Stimulated activated CD4-positive, alpha-beta T cell treated with anti-CD3 and anti-CD28 coated beads, Interleukin-15, amount 100 ng/mL, for 1 hour (primary cell): ENCODE data around the gene PRSS27.

Experiments used
- DNase-seq, 2 donors: peaks; one replicate each; pipeline ENCODE4 v3.0.0-alpha.2; 2020; ENCODE audit warnings: low read depth in 1 of 2, low spot score in 1 of 2

Gene PRSS27

DNA sequence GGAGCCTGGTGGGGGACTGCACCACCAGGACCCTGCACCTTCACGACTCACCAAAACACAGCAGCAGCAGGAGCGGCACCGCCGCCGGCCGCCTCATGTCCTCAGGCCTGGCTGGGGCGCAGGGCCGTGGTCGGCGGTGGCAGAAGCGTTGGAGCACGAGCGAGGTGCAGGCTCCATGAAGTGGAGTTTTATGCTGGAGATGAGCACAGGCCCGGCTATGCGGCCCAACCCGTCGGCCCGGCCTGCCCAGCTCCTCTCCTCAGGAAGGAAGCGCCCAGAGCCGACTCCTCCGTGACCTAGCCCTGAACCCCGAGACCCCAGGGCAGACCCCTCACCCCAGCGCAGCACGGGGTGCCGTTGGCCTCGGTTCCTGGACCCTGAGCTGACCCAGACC is at the start of gene PRSS27:
TSS of gene PRSS27 (minus strand) at position 161 of the 394 bp plus-strand sequence. CDS start at position 97, 64 bp downstream.
- no peak for DNase-seq

DNA sequence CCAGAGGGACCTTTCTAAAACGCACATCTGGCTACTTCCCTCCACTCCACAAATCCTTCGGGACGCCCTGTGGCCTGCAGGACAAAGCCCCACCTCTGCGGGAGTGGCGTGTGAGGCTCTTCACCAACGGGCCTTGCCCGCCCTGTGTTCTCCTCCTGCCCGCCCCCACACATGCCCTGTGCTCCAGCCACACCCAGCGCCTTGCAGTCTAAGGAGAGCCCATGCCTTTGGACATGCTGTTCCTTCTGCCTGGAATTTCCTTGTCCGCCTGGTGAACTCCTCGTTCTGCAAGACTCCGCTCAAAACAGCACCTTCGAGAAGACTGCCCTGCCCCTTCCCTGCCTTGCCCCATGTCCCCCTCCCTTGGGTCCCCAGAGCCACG is 49.6 kb upstream of the PRSS27 start:
- DNase-seq: no peak

DNA sequence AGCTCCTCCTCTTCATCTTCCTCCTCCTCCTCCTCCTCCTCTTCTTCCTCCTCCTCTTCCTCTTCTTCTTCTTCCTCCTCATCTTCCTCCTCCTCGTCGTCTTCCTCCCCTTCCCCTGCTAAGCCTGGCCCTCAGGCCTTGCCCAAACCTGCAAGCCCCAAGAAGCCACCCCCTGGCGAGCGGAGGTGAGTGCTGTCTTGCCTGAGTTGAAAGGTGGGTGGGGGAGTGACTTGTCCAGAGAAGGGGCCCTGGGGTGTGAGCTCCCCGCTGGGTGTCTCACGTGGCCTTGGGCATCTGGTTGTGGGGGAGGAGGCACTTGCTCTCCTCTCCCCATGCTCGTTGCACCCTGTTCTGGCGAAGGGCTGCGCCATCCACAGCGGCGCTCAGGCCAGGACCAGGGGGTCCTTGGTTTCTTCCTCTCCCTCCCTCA is 49.1 kb upstream of the PRSS27 start:
- no peak for DNase-seq

DNA sequence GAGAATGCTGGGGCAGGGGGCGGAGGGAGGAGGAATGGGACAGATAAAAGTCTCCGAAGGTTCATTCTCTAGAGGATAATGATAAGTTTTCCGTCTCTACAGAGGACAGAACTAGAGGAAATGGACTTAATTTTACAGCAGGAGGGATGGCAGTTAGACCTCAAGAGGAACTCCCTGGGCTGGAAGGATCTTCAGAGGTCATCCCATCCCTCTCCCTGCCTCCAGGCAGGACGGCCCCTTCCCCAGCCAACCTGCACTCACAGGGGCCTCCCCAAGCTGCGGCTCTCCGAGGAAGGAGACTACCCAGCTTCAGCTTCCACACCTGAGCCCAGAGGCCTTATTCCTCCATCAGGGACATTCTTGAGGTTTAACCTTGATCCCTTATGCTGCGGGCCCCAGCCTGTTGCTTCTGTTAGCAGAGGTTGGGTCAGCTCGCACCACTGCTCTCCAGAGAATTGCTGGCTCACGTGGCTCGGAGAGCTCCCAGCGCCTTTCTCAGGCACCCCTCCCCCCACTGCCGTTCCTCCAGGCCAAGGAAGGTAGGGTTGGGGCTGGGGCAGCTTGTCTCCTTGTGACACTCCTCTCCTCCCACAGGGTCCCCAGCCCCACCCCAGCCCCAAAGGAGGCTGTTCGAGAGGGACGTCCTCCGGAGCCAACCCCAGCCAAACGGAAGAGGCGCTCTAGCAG is 48.5 kb upstream of the PRSS27 start:
- DNase-seq: no peak

DNA sequence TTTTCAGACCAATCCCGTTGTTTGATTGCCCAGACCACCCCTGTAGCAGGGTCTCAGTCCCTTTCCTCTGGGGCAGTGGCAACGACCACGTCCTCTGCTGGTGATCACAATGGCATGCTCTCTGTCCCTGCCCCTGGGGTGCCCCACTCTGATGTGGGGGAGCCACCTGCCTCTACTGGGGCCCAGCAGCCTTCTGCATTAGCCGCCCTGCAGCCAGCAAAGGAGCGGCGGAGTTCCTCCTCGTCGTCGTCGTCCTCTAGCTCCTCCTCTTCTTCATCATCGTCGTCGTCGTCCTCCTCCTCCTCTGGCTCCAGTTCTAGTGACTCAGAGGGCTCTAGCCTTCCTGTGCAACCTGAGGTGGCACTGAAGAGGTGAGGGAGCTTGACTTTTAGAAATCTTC is 47.9 kb upstream of the PRSS27 start:
- no peak for DNase-seq

DNA sequence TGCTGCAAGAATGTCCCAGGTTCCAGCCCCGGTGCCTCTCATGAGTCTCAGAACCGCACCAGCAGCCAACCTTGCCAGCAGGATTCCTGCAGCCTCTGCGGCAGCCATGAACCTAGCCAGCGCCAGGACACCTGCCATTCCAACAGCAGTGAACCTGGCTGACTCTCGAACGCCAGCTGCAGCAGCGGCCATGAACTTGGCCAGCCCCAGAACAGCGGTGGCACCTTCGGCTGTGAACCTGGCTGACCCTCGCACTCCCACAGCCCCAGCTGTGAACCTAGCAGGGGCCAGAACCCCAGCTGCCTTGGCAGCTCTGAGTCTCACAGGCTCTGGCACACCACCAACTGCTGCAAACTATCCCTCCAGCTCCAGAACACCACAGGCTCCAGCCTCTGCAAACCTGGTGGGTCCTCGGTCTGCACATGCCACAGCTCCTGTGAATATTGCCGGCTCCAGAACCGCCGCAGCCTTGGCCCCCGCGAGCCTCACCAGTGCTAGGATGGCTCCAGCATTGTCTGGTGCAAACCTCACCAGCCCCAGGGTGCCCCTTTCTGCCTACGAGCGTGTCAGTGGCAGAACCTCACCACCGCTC is 47.2 kb upstream of the PRSS27 start:
- no peak for DNase-seq

DNA sequence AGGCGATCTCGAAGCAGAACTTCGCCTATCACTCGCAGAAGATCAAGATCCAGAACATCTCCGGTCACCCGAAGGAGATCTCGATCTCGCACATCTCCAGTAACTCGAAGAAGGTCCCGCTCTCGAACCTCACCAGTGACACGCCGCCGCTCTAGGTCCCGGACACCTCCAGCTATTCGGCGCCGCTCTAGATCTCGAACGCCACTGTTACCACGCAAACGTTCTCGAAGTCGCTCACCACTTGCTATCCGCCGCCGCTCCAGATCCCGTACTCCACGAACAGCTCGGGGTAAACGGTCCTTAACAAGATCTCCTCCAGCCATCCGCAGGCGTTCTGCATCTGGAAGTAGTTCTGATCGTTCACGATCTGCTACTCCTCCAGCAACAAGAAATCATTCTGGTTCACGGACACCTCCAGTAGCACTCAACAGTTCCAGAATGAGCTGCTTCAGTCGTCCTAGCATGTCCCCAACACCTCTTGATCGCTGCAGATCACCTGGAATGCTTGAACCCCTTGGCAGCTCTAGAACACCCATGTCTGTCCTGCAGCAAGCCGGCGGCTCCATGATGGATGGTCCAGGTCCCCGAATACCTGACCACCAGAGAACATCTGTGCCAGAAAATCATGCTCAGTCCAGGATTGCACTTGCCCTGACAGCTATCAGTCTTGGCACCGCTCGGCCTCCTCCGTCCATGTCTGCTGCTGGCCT is 46.6 kb upstream of the PRSS27 start:
- no peak for DNase-seq

DNA sequence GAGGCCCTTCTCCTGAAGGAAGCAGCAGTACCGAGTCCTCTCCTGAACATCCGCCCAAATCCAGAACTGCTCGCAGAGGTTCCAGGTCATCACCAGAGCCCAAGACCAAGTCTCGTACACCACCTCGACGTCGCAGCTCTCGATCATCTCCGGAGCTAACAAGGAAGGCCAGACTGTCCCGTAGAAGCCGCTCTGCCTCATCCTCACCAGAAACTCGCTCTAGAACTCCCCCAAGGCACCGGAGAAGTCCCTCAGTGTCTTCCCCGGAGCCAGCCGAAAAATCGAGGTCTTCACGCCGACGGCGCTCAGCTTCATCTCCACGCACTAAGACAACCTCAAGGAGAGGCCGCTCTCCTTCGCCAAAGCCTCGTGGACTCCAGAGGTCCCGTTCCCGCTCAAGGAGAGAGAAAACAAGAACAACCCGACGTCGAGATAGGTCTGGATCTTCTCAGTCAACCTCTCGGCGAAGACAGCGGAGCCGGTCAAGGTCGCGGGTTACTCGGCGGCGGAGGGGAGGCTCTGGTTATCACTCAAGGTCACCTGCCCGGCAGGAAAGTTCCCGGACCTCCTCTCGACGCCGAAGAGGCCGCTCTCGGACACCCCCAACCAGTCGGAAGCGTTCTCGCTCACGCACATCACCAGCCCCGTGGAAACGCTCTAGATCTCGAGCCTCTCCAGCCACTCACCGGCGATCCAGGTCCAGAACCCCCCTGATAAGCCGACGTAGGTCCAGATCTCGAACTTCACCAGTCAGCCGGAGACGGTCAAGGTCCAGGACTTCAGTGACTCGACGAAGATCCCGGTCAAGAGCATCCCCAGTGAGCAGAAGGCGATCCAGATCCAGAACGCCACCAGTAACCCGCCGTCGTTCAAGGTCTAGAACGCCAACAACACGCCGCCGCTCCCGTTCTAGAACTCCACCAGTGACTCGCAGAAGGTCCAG is 45.7 kb upstream of the PRSS27 start:
- no peak for DNase-seq

DNA sequence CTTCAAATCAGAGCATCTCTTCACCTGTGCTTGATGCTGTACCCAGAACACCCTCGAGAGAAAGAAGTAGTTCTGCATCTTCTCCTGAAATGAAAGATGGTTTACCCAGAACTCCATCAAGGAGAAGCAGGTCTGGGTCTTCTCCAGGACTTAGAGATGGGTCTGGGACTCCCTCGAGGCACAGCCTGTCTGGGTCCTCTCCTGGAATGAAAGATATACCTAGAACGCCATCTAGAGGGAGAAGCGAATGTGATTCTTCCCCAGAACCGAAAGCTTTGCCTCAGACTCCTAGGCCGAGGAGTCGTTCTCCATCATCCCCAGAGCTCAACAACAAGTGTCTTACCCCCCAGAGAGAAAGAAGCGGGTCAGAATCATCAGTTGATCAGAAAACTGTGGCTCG is 44.7 kb upstream of the PRSS27 start:
- no peak for DNase-seq

DNA sequence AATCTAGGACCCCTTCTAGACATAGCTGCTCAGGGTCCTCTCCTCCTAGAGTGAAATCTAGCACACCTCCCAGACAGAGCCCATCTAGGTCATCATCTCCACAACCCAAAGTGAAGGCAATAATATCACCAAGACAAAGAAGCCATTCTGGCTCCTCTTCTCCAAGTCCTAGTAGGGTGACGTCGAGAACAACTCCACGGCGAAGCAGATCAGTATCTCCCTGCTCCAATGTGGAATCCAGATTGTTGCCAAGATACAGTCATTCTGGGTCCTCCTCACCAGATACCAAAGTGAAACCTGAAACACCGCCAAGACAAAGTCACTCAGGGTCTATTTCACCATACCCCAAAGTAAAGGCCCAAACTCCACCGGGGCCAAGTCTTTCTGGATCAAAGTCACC is 43.1 kb upstream of the PRSS27 start:
- DNase-seq: no peak

DNA sequence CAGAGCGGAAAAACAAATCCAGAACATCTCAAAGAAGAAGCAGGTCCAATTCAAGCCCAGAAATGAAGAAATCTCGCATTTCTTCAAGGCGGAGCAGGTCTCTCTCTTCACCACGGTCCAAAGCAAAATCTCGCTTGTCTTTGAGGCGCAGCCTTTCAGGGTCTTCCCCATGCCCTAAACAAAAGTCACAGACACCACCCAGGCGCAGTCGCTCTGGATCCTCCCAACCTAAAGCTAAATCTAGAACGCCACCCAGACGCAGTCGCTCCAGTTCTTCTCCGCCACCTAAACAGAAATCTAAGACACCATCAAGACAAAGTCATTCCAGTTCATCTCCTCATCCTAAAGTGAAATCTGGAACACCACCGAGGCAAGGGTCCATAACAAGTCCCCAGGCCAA is 42.7 kb upstream of the PRSS27 start:
- no peak for DNase-seq

DNA sequence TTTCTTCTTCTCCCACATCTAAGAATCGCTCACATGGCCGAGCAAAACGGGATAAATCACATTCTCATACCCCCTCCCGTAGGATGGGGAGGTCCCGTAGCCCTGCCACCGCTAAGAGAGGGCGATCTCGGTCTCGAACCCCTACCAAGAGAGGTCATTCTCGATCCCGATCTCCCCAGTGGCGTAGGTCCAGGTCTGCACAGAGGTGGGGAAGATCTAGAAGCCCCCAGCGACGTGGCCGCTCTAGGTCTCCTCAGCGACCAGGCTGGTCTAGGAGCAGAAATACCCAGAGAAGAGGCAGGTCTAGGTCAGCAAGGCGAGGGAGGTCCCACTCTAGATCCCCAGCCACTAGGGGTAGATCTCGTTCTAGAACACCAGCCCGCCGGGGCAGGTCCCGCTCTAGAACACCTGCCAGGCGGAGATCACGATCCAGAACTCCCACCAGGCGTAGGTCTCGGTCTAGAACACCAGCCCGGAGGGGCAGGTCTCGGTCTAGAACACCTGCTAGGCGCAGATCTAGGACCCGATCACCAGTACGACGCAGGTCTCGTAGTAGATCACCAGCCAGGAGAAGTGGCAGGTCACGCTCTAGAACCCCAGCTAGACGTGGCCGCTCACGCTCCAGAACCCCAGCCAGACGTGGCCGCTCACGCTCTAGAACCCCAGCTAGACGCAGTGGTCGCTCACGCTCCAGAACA is 42.0 kb upstream of the PRSS27 start:
- no peak for DNase-seq

DNA sequence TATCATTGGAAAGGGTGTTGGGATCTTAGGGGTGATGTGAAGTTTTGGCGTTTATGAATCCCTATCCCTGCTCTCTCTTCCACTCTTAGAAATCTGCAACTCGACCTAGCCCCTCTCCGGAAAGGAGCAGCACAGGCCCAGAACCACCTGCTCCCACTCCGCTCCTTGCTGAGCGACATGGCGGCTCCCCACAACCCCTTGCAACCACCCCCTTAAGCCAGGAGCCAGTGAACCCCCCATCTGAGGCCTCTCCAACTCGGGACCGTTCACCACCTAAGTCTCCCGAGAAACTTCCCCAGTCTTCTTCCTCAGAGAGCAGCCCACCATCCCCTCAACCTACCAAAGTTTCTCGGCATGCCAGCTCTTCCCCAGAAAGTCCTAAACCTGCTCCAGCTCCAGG is 41.4 kb upstream of the PRSS27 start:
- no peak for DNase-seq

DNA sequence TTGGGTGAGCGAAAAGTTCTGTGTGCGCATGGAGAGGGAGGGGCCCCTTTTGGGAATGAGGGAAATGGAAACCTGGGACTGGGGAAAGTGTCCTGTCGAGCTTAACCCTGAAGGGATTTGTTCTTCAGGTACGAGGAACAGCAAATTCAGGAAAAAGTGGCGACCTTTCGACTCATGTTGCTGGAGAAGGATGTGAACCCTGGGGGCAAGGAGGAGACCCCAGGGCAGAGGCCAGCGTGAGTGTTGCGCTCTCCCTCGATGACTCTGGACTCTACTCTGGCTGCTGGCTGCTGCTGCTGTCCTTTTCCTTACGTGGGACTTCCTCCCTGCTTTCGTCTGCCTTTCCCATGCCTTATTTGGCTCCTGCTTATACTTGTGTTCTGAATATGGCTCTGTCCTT is 37.3 kb upstream of the PRSS27 start:
- no peak for DNase-seq

DNA sequence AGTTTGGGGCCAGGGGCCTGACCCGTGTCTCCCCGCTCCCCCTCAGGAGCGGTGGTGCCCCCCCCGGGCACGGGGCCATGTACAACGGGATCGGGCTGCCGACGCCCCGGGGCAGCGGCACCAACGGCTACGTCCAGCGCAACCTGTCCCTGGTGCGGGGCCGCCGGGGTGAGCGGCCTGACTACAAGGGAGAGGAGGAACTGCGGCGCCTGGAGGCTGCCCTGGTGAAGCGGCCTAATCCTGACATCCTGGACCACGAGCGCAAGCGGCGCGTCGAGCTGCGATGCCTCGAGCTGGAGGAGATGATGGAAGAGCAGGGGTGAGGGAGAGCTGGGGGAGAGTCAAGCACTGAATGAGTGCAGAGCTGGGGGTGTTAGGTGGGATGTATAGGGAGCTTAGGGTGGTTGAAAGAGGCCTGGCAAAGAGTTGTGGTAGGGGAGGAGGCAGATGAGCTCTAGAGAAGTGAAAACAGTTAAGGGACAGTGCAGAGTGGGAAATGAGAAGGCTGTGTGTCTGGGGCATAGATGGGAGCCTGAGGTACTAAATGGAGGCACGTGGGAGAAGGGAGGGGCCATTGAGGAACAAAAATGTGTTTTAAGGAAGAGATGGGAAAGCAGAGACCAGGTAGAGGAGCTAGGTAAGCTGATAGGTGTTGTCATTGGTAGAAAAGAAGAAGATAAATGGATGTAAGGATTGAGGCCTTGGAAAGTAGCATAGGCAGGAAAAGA is 36.4 kb upstream of the PRSS27 start:
- no peak for DNase-seq

DNA sequence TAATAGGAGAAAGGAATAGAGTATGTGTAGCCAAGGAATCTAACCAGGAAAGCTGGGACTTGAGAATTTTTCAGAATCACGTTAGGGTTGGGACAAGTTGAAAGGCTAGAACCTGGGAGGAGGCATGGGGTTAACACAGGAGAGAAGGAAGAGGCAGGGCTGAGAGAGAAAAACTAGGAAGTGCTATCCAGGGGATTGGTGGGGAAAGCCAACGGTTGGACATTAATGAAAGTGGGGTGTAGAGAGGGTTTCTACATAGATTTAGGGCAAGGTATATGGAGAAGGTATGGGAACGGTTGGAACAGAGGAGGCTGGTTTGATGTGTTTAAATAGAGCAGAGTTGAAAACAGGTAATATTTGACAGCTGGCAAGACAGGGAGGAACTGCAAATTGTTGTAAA is 35.1 kb upstream of the PRSS27 start:
- DNase-seq: no peak

DNA sequence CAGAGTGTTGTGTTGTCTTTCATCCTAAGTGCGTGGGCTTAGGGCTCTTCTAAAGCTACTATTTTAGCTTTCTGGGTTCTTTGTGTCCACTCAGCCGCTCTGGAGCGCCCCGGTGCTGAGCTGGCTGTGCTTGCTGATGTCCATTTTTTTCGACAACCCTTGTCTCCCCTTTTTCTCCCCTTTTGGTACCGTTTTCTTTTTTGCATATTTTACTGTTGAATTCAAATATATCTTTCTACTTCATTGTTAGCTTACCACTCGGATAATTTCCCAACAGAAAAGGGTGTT is 33.7 kb upstream of the PRSS27 start:
- no peak for DNase-seq

DNA sequence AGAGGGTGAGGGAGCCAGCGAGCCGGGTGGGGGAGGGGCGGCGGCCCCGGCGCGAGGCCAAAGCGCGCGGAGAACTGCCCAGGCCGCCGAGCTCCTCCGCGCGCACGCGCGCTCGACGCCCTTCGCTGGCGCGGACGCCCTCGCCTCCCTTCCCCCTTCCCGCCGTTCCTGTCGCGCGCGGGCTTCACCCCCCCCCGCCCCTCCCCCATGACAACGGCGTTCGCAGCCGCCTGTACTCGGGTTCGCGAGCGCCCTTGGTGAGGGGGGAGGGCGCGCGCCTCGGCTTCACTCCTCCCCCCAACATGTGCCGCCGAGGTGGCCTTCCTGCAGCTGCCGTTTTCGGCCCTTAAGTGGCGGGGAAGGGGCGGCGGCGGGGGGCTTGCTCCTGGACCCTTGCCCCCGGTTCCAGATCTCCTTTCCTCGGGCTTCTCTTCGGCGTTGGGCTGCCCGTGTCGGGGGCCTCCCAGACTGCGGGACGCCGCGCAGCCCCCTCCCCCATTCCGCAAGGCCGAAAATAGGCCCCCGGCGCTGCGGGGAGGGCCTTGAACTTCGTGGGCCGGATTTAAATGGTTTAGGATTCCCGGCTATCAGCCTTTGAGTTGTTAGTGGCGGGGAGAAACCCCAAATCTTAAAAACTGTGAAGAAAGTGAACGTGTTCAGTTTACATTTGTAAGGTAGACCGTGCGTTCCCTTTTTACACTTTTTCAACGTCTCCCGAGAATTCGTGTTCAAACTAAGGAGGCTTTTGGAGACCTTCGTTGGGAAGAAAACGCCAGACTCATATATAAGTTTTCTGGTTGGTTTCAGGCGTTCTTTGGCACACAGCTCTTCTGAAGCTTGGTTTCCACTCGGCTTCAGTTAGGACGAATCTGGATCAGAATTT is 33.1 kb upstream of the PRSS27 start:
- DNase-seq: no peak

DNA sequence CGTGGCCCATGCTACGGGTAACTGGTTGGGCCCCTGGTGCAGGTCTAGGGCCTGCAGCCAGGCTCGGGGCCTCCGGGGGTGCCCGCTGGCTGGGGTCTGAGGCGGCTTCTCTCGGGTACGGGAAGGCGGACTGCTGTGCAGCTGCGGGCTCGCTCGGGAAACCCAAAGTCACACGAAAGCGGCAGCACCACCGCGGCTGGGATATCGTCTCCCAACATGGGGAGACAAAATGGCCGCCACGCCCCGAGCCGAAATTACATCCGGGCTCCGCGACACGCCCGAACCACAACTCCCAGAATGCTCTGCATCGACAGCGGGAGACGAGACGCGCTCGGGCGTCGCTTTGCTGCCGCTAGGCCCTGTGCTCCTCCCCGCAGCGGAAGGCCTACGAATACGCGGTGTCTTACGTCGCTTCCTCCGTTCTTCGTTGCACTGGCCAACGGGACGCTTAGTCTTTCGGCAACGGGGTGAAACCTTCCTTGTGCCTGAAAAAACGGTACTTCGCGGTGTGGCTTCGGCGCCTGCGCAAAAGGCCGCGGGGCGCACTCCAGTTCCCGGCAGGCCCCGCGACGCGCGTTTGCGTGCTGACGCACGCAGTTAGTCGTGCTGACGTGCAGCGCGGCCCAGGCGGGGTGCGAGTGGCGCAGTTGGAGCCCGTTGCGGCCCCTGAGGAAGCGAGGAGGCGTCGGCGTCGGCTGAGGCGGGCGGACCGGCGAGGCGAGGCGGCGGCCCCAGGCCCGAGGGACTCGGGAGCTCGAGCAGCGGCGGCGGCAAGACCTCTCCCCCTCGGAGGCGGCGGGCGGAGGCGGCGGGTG is 32.2 kb upstream of the PRSS27 start, which contains the start of gene SRRM2:
TSS of gene SRRM2 (plus strand) at position 604 of the 815 bp plus-strand sequence. CDS start 3,727 bp downstream, outside the sequence.
- DNase-seq: peak; percentile 86
